CD4-positive, alpha-beta T cell (primary cell): ENCODE measurements around the gene THSD7B. TPM values are rescaled to one million over a fixed set of nuclear protein-coding genes. Genes with fewer than 3 reads are reported as not detected.

ENCODE experiments used
- ATAC-seq: fragments of 200-7000 bp; cut with Tn5 transposase; one replicate; pipeline ENCODE4 v1.10.0; 2022; ENCODE audit warnings: mild to moderate bottlenecking; ENCODE audit not compliant: poor library complexity
- CTCF ChIA-PET: fragments of 350-600 bp; sonication (Branson Sonifier 250); formaldehyde crosslinking; loops from one replicate; lab custom pipeline; 2021; ENCODE audit warnings: antibody characterized with exemption, inconsistent platforms; lab: Charles Lee
- POLR2A ChIA-PET: fragments of 350-600 bp; sonication (Branson Sonifier 250); formaldehyde crosslinking; loops from one replicate; lab custom pipeline; 2021; ENCODE audit warnings: antibody characterized with exemption, inconsistent platforms; lab: Charles Lee
- DNase-seq, 14 experiments: peaks; one replicate each; pipeline ENCODE4 v3.0.0-alpha.2; 2013 to 2020; ENCODE audit warnings: mixed read lengths in 2 of 14
- H3K27ac ChIP-seq, 2 donors: one replicate each; pipeline versions ENCODE4 v1.5.1 to v1.7.0; 2013; ENCODE audit warnings: low read length in 2 of 2, low read depth in 1 of 2, mild to moderate bottlenecking in 1 of 2
- H3K27me3 ChIP-seq, 2 experiments: 1 replicate in 1 of 2; 2 replicates in 1 of 2; pipeline versions ENCODE4 v1.6.1 to v1.7.0; 2013; ENCODE audit warnings: low read length in 2 of 2, control low read depth in 1 of 2, mild to moderate bottlenecking in 1 of 2, moderate library complexity in 1 of 2; ENCODE audit not compliant: insufficient read depth in 2 of 2, control insufficient read depth in 1 of 2
- H3K36me3 ChIP-seq: one replicate; pipeline ENCODE4 v1.6.1; 2013; ENCODE audit warnings: low read length, control low read depth; ENCODE audit not compliant: insufficient read depth
- H3K4me1 ChIP-seq: one replicate; pipeline ENCODE4 v1.6.1; 2013; ENCODE audit warnings: low read length, control low read depth; ENCODE audit not compliant: insufficient read depth
- H3K4me3 ChIP-seq: one replicate; pipeline ENCODE4 v1.5.1; 2013; ENCODE audit warnings: mild to moderate bottlenecking, low read length, moderate library complexity
- H3K9me3 ChIP-seq, 2 experiments: 1 replicate in 1 of 2; 2 replicates in 1 of 2; pipeline versions ENCODE4 v1.6.1 to v1.7.0; 2013; ENCODE audit warnings: low read length in 2 of 2, mild to moderate bottlenecking in 2 of 2, control low read depth in 1 of 2, moderate library complexity in 1 of 2; ENCODE audit not compliant: control insufficient read depth in 1 of 2, insufficient read depth in 1 of 2
- H3K27ac Mint-ChIP-seq: one replicate; pipeline ENCODE4 v1.8.0; 2020; ENCODE audit warnings: mixed read lengths
- H3K27me3 Mint-ChIP-seq: one replicate; pipeline ENCODE4 v1.8.0; 2021; ENCODE audit warnings: mixed read lengths
- H3K36me3 Mint-ChIP-seq: one replicate; pipeline ENCODE4 v1.8.0; 2021; ENCODE audit warnings: low read depth, mixed read lengths
- H3K4me1 Mint-ChIP-seq: one replicate; pipeline ENCODE4 v1.8.0; 2021; ENCODE audit warnings: low read depth, mixed read lengths
- H3K4me3 Mint-ChIP-seq: one replicate; pipeline ENCODE4 v1.8.0; 2020; ENCODE audit warnings: mild to moderate bottlenecking, mixed read lengths
- H3K9me3 Mint-ChIP-seq: one replicate; pipeline ENCODE4 v1.8.0; 2020; ENCODE audit warnings: mixed read lengths
- intact Hi-C, 2 experiments: fragments of 100-400 bp; cut with DNase I in 1 of 2; cut with micrococcal nuclease in 1 of 2; formaldehyde crosslinking; loops; one replicate each; pipeline versions ENCODE4 v1.15.1 to v1.9.0; 2023 to 2025; cut with DNase I, micrococcal nuclease
- total RNA-seq, 174 experiments: library from RNA in 2 of 174; stranded (reverse) in 2 of 174; gene quantifications; one replicate each; pipeline ENCODE4 v1.2.3 and lab custom pipeline; 2021 to 2026
- TF ChIP-seq, protein P1 (sequence below): fragments of 200-600 bp; IDR thresholded peaks from one replicate; pipeline ENCODE4 v1.8.0; 2022; ENCODE audit warnings: antibody characterized with exemption, mild to moderate bottlenecking

The THSD7B gene
- total RNA-seq, 2 experiments from 2014 or later: not detected

DNA sequence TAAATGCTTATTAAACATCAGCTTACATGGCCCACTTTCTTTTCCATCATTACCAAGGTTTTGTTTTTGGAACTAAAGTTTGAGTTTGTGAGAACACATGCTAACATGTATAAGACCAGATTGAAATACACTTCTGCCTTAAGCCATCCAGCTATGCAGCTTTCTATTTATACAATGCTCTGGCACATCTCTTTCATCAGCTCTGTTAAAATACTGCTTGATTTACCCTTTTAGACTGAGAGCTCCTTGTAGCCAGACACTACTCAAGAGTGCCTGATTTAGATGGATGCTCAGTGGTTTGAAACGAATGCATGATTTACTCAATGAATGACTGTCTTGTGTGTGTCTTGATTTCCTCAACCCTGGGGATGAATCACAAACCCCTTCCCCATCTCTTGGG, 392.5 kb downstream of the THSD7B start:
- Mint-ChIP-seq H3K9me3 (no peaks in the 10 kb centered on the region), H3K4me3 (no peak overlapping the region), H3K4me1 (no peaks in the 10 kb centered on the region), H3K36me3 (no peaks in the 10 kb centered on the region), H3K27ac (no peak overlapping the region), H3K27me3 (no peaks in the 10 kb centered on the region)
- DNase-seq (no peak), ATAC-seq (no peak)
- ChIA-PET CTCF (no interaction called here), POLR2A (no interaction called here)
- TF ChIP-seq, protein P1, sequence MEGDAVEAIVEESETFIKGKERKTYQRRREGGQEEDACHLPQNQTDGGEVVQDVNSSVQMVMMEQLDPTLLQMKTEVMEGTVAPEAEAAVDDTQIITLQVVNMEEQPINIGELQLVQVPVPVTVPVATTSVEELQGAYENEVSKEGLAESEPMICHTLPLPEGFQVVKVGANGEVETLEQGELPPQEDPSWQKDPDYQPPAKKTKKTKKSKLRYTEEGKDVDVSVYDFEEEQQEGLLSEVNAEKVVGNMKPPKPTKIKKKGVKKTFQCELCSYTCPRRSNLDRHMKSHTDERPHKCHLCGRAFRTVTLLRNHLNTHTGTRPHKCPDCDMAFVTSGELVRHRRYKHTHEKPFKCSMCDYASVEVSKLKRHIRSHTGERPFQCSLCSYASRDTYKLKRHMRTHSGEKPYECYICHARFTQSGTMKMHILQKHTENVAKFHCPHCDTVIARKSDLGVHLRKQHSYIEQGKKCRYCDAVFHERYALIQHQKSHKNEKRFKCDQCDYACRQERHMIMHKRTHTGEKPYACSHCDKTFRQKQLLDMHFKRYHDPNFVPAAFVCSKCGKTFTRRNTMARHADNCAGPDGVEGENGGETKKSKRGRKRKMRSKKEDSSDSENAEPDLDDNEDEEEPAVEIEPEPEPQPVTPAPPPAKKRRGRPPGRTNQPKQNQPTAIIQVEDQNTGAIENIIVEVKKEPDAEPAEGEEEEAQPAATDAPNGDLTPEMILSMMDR: no peak
- no peaks in the 10 kb centered on the region for H3K4me1 ChIP-seq
- no peaks in the 10 kb centered on the region for H3K36me3 ChIP-seq
- no peak overlapping the region for H3K4me3 ChIP-seq
- no peaks in the 10 kb centered on the region for H3K27me3 ChIP-seq
- intact Hi-C loops: no loop called here
- no peaks in the 10 kb centered on the region for H3K9me3 ChIP-seq
- H3K27ac ChIP-seq: no peak overlapping the region

DNA sequence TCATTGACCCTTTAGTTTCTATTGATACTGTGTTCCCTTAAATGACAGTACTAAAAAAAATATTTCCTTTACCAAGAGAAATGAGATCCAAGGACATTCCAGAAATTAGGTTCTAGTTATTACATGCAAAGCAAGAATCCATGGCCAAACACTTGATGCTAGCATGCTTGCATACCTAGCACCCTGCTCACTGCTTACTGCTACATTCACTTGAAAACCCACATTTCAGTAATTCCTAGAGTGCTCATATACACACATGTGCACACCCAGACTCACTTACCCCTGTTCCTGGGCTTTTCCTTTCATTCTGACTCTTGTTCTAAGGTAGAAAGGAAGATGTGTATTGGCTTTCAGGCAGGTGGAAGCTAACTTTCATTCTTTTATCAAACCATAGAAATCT, 395.9 kb downstream of the THSD7B start:
- Histone ChIP-seq H3K9me3 (no peaks in the 10 kb centered on the region), H3K4me3 (no peak overlapping the region), H3K27me3 (no peaks in the 10 kb centered on the region), H3K27ac (no peak overlapping the region), H3K4me1 (no peaks in the 10 kb centered on the region), H3K36me3 (no peaks in the 10 kb centered on the region)
- POLR2A ChIA-PET: no interaction called here
- peaks cover 3% of the 10 kb centered on the region for H3K9me3 Mint-ChIP-seq
- no peak overlapping the region for H3K4me3 Mint-ChIP-seq
- H3K27ac Mint-ChIP-seq: no peak overlapping the region
- CTCF ChIA-PET: no interaction called here
- no peak for DNase-seq
- TF ChIP-seq, protein P1: no peak
- intact Hi-C loops: no loop called here
- no peaks in the 10 kb centered on the region for H3K27me3 Mint-ChIP-seq
- no peak for ATAC-seq
- H3K4me1 Mint-ChIP-seq: no peaks in the 10 kb centered on the region
- no peaks in the 10 kb centered on the region for H3K36me3 Mint-ChIP-seq

DNA sequence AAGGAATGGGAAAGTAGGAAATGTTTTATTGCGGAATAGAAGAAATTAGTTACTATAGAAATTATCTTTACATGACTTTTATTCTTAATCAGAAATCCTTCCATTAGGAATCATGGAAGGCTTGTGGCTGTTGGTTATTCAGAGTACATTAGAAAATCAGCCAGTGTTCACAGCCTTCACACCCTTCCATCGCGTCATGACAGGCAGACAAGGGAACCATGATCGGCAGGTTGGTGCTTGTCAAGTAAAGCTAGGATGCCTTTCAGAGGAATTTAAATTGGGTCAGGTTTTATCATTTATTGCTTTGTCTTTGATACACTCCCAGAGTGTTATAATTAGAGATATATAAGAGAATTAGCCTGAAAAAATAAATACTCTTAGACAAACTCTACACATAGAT, 400.6 kb downstream of the THSD7B start:
- Mint-ChIP-seq H3K36me3 (no peaks in the 10 kb centered on the region), H3K27me3 (no peaks in the 10 kb centered on the region), H3K4me3 (no peak overlapping the region), H3K4me1 (no peaks in the 10 kb centered on the region), H3K27ac (no peak overlapping the region), H3K9me3 (peaks cover 3% of the 10 kb centered on the region)
- ChIA-PET POLR2A (no interaction called here), CTCF (no interaction called here)
- DNase-seq: no peak
- no peak for ATAC-seq
- Histone ChIP-seq H3K27me3 (no peaks in the 10 kb centered on the region), H3K27ac (no peak overlapping the region), H3K36me3 (no peaks in the 10 kb centered on the region), H3K4me1 (no peaks in the 10 kb centered on the region), H3K9me3 (no peaks in the 10 kb centered on the region), H3K4me3 (no peak overlapping the region)
- intact Hi-C loops: no loop called here
- TF ChIP-seq, protein P1: no peak
